Measurements from ENCODE around the gene ADAMTSL3.
A peak's percentile ranks its signal among the peaks of the same experiment; 100 is the strongest.
"Not testable (repeated sequence)": the region's sequence is repeated elsewhere in the genome, so short reads cannot be mapped to it uniquely, and the experiment has no call there.

The ADAMTSL3 gene

DNA sequence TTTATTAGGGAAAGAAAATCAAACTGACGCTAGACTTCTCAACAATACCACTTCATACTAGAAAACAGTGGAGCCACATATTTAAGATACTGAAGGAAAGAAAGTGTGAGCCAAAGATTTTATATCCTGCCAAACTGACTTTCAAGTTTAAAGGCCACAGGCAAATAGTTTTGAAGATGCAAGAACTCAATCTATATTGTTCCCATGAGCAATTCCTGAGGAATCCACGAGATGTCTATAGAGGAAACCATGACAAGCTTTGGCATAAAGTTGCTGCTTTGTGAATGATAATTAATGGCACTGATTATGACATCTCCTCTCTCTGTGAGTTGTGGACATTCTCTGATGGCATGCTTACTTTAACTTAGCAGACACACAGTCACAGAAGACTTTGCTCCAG lies 305.6 kb downstream of the ADAMTSL3 start:
- POLR2A ChIA-PET, result no interaction called here
- TF ChIP-seq HDGF (IDR thresholded peaks at IDR 0.05; ENCODE audit: borderline replicate concordance) (no peak), TARDBP (IDR thresholded peaks at IDR 0.05) (no peak)
- CTCF ChIA-PET, result no interaction called here
- DNase-seq (ENCODE audit: extremely low spot score), result no peak

DNA sequence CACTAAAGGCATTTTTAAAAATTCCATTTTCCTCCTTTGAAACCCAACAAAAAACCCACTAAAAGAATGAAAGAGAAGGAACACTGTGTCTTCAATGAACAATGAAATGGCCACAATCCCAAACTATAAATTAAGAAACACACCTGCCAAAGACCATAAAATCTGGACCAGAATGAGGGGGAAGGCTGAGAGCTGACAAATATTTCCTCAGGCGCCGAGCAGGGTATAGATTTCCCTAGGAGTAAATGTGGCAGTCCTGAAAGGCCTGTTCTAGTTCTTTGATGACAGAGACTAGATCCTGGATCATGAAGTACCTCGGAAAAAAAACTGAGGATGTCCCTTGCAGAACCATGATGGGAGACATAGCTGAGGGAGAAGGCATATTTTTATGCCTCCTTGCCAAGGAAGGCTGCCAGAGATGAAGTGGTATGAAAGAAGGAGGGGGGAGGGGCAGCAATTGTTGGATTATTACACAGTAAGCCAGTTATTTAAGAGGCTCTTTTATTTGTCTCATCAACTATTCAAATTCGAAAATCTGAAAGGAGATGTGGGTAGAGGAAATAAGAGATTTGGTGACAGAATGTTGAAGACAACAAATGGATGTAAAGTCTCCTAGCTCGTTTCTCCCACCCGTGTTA lies 306.4 kb downstream of the ADAMTSL3 start:
- POLR2A ChIA-PET, result no interaction called here
- CTCF ChIA-PET, result no interaction called here
- TF ChIP-seq CTBP1 (IDR thresholded peaks at IDR 0.05; ENCODE audit: borderline replicate concordance) (no peak), HDGF (IDR thresholded peaks at IDR 0.05; ENCODE audit: borderline replicate concordance) (no peak)
- no peak for DNase-seq (ENCODE audit: extremely low spot score)

DNA sequence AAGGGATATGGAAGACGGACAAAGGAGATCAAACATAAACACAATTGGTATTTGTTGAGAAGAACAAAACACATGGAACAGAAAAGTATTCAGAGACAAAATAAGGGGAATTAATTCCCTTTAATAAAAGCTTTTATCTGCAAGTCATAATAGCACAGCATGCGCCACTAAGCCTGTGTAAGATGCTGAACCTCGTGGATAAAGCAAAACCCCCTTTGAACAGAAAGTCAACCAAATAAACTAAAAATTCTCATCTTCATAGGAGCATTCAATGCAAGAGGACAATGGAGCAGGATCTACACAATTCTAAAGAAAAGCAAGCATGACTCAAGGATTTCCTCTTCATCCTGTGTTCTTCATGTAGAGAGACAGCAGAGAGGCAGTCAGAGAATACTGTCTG lies 307.4 kb downstream of the ADAMTSL3 start:
- POLR2A ChIA-PET, result no interaction called here
- no peak for DNase-seq (ENCODE audit: extremely low spot score)
- CTCF ChIA-PET, result no interaction called here
- TF ChIP-seq FOXA1 (IDR thresholded peaks at IDR 0.05) (no peak), ELF4 (IDR thresholded peaks at IDR 0.05) (no peak), FOXK2 (IDR thresholded peaks at IDR 0.05) (no peak), SUZ12 (IDR thresholded peaks at IDR 0.05) (no peak), L3MBTL2 (conservative IDR thresholded peaks at IDR 0.05) (no peak), ARNT (IDR thresholded peaks at IDR 0.05) (no peak), CTBP1 (IDR thresholded peaks at IDR 0.05; ENCODE audit: borderline replicate concordance) (no peak), LEF1 (IDR thresholded peaks at IDR 0.05; ENCODE audit: borderline replicate concordance) (no peak), FOXM1 (IDR thresholded peaks at IDR 0.05; ENCODE audit: borderline replicate concordance) (no peak), ZNF384 (IDR thresholded peaks at IDR 0.05) (no peak), BHLHE40 (IDR thresholded peaks at IDR 0.05; ENCODE audit: borderline replicate concordance) (no peak), SP1 (IDR thresholded peaks at IDR 0.05) (no peak), HDGF (IDR thresholded peaks at IDR 0.05; ENCODE audit: borderline replicate concordance) (no peak), TARDBP (IDR thresholded peaks at IDR 0.05) (no peak)
- TF ChIP-seq, protein P1, sequence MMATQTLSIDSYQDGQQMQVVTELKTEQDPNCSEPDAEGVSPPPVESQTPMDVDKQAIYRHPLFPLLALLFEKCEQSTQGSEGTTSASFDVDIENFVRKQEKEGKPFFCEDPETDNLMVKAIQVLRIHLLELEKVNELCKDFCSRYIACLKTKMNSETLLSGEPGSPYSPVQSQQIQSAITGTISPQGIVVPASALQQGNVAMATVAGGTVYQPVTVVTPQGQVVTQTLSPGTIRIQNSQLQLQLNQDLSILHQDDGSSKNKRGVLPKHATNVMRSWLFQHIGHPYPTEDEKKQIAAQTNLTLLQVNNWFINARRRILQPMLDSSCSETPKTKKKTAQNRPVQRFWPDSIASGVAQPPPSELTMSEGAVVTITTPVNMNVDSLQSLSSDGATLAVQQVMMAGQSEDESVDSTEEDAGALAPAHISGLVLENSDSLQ (IDR thresholded peaks at IDR 0.05), result no peak

DNA sequence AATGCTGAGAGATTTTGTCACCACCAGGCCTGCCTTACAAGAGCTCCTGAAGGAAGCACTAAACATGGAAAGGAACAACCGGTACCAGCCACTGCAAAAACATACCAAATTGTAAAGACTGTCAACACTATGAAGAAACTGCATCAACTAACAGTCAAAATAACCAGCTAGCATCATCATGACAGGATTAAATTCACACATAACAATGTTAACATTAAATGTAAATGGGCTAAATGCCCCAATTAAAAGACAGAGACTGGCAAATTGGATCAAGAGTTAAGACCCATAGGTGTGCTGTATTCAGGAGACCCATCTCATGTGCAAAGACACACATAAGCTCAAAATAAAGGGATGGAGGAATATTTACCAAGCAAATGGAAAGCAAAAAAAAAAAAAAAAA lies 311.0 kb downstream of the ADAMTSL3 start:
- CTCF ChIA-PET; POLR2A ChIA-PET; DNase-seq (ENCODE audit: extremely low spot score): not testable (repeated sequence)

DNA sequence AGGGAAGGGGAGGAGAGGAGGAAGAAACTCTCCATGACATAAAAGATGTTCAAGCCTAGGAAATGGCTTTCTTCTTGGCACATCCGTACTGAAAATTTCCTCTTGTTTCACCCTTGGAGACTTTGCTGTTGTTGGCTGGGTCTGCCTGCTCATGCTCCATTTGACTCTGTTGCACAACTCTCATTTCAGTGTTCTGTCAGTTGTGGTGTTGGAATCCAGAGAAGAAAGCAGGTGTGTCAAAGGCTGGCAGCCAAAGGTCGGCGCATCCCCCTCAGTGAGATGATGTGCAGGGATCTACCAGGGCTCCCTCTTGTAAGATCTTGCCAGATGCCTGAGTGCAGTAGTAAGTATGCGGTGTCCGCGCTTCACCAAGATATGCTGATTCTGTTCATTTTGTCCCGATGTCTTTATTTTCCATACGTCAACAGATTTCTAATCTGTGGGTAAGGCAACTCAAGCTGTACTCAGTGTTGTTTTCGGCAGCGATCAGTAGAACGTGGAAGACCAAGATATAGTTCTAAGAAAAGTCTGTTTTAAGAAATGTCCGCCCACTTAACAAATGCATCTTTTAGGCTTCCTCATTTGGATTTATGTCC lies 316.5 kb downstream of the ADAMTSL3 start:
- CTCF ChIA-PET, result no interaction called here
- DNase-seq (ENCODE audit: extremely low spot score), result no peak
- POLR2A ChIA-PET, result no interaction called here
- TF ChIP-seq ZNF384 (IDR thresholded peaks at IDR 0.05) (no peak), CTBP1 (IDR thresholded peaks at IDR 0.05; ENCODE audit: borderline replicate concordance) (no peak), SUZ12 (IDR thresholded peaks at IDR 0.05) (no peak), BHLHE40 (IDR thresholded peaks at IDR 0.05; ENCODE audit: borderline replicate concordance) (no peak), L3MBTL2 (conservative IDR thresholded peaks at IDR 0.05) (no peak), LEF1 (IDR thresholded peaks at IDR 0.05; ENCODE audit: borderline replicate concordance) (no peak), FOXM1 (IDR thresholded peaks at IDR 0.05; ENCODE audit: borderline replicate concordance) (no peak), ELF4 (IDR thresholded peaks at IDR 0.05) (no peak), FOXA1 (IDR thresholded peaks at IDR 0.05) (no peak), TARDBP (IDR thresholded peaks at IDR 0.05) (no peak), ARNT (IDR thresholded peaks at IDR 0.05) (no peak)

DNA sequence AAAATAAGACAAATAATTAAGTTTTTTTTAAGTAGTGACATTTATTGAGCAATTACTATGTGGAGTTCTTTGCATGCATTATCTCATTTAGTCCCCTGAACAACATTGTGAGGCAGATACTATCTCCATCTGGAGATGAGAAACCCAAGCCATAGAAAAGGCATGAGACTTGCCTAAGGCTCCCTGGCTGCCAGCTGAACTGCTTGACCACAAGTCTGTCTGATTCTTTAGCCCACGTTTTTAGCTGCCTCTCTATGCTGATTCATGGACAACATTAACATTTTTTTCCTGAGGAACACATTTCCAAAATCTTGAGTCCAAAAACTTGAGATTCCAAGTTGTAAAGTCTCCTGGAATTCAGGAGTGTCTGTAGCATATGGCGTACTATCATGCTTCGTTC lies 318.1 kb downstream of the ADAMTSL3 start:
- ChIA-PET POLR2A (no interaction called here), CTCF (no interaction called here)
- no peak for DNase-seq (ENCODE audit: extremely low spot score)
- TF ChIP-seq ARNT (IDR thresholded peaks at IDR 0.05), result no peak
- TF ChIP-seq, protein P1 (IDR thresholded peaks at IDR 0.05), result no peak
- no peak for TF ChIP-seq SUZ12 (IDR thresholded peaks at IDR 0.05)
- TF ChIP-seq L3MBTL2 (conservative IDR thresholded peaks at IDR 0.05), result no peak
- TF ChIP-seq LEF1 (IDR thresholded peaks at IDR 0.05; ENCODE audit: borderline replicate concordance), result no peak
- no peak for TF ChIP-seq BHLHE40 (IDR thresholded peaks at IDR 0.05; ENCODE audit: borderline replicate concordance)
- TF ChIP-seq FOXK2 (IDR thresholded peaks at IDR 0.05), result no peak
- no peak for TF ChIP-seq SP1 (IDR thresholded peaks at IDR 0.05)
- TF ChIP-seq HDGF (IDR thresholded peaks at IDR 0.05; ENCODE audit: borderline replicate concordance), result no peak
- TF ChIP-seq NFRKB (IDR thresholded peaks at IDR 0.05), result no peak
- TF ChIP-seq TARDBP (IDR thresholded peaks at IDR 0.05), result no peak
- TF ChIP-seq FOXA1 (IDR thresholded peaks at IDR 0.05), result no peak
- no peak for TF ChIP-seq CTBP1 (IDR thresholded peaks at IDR 0.05; ENCODE audit: borderline replicate concordance)
- no peak for TF ChIP-seq ELF4 (IDR thresholded peaks at IDR 0.05)
- TF ChIP-seq FOXM1 (IDR thresholded peaks at IDR 0.05; ENCODE audit: borderline replicate concordance), result no peak
- no peak for TF ChIP-seq ZNF384 (IDR thresholded peaks at IDR 0.05)

DNA sequence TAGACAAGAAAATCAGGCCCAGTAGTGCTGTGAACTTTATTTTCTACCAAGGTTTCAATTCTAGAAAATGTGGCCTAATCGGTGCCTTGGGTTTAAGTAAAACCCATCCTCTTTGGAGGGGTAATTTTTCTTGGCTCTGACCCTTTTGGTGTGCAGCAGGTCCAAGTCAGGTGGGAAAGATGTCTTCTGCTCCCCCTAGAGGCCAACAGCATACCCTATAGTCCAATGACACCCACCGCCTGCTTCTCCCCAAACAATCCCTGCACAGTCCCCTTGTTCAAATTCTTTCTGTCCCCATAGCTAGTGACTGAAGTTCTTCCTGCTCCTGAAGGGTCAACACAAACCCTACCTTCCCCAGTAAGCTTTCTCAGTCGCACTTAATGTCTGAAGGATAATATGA lies 319.9 kb downstream of the ADAMTSL3 start:
- peak; percentile 56 for DNase-seq (ENCODE audit: extremely low spot score)
- ChIA-PET CTCF (no interaction called here), POLR2A (no interaction called here)
- TF ChIP-seq TARDBP (IDR thresholded peaks at IDR 0.05) (no peak), L3MBTL2 (conservative IDR thresholded peaks at IDR 0.05) (no peak), ARNT (IDR thresholded peaks at IDR 0.05) (no peak), ELF4 (IDR thresholded peaks at IDR 0.05) (no peak), ZNF384 (IDR thresholded peaks at IDR 0.05) (no peak), HDGF (IDR thresholded peaks at IDR 0.05; ENCODE audit: borderline replicate concordance) (no peak), NFRKB (IDR thresholded peaks at IDR 0.05) (no peak), FOXA1 (IDR thresholded peaks at IDR 0.05) (no peak), FOXK2 (IDR thresholded peaks at IDR 0.05) (no peak), FOXM1 (IDR thresholded peaks at IDR 0.05; ENCODE audit: borderline replicate concordance) (no peak), CTBP1 (IDR thresholded peaks at IDR 0.05; ENCODE audit: borderline replicate concordance) (no peak), SUZ12 (IDR thresholded peaks at IDR 0.05) (no peak), SP1 (IDR thresholded peaks at IDR 0.05) (no peak), BHLHE40 (IDR thresholded peaks at IDR 0.05; ENCODE audit: borderline replicate concordance) (no peak), LEF1 (IDR thresholded peaks at IDR 0.05; ENCODE audit: borderline replicate concordance) (no peak)
- TF ChIP-seq, protein P1 (IDR thresholded peaks at IDR 0.05), result no peak

All from HEK293T (cell line).